HepG2 (cell line): Measurements from ENCODE around the gene SSX2IP. TPM values are rescaled to one million over a fixed set of nuclear protein-coding genes. Genes with fewer than 3 reads are reported as not detected.

Experiments used
- ATAC-seq: fragments of 200-7000 bp; cut with Tn5 transposase; 3 replicates; pipeline ENCODE4 v1.9.1; 2020; ENCODE audit warnings: mild to moderate bottlenecking, moderate library complexity
- BruUV-seq: library from RNA; stranded (reverse); fragments of 400-500 nt; replicated peaks from 2 replicates; lab custom pipeline; 2021; lab: Mats Ljungman, UMichigan
- CTCF ChIA-PET: fragments of 300-600 bp; formaldehyde crosslinking; extraction: SDS; loops from one replicate; lab custom pipeline; 2021; ENCODE audit warnings: low total read pairs, inconsistent platforms, low intra/inter-chr PET ratio; lab: Yijun Ruan, JAX
- POLR2A ChIA-PET: fragments of 350-600 bp; sonication (Branson Sonifier 250); formaldehyde crosslinking; loops from one replicate; lab custom pipeline; 2020; ENCODE audit warnings: antibody characterized with exemption, inconsistent platforms; lab: Yijun Ruan, JAX
- DNase-seq: peaks from one replicate; pipeline ENCODE4 v3.0.0-alpha.2; 2015; ENCODE audit warnings: low spot score
- FAIRE-seq: peaks from 3 replicates; lab custom pipeline; 2011; peaks lifted over from hg19 to GRCh38; lab: Jason Lieb, UNC
- H2AFZ ChIP-seq: one replicate; pipeline ENCODE4 v1.6.1; 2011; ENCODE audit warnings: low read length, inconsistent platforms
- H3K27ac ChIP-seq: fragments of 300-600 bp; 3 replicates; pipeline ENCODE4 v1.8.0; 2011; ENCODE audit warnings: mixed run types, mild to moderate bottlenecking, mixed read lengths, low read length, inconsistent platforms; ENCODE audit not compliant: insufficient read depth; ENCODE audit errors: extremely low read length
- H3K27me3 ChIP-seq, 2 experiments: fragments of 200-600 bp in 1 of 2; 2 replicates in 1 of 2; 3 replicates in 1 of 2; pipeline versions ENCODE4 v1.6.0 to v1.8.0; 2011; ENCODE audit warnings: low read length in 2 of 2, mild to moderate bottlenecking in 2 of 2, moderate library complexity in 2 of 2, inconsistent platforms in 1 of 2; ENCODE audit not compliant: insufficient read depth in 2 of 2, control insufficient read depth in 1 of 2
- H3K36me3 ChIP-seq, 2 experiments: fragments of 200-600 bp in 1 of 2; replicated peaks in 1 of 2; 2 replicates in 1 of 2; 3 replicates in 1 of 2; pipeline versions ENCODE4 v1.5.1 to v1.8.0; 2011; ENCODE audit warnings: low read length in 2 of 2, inconsistent platforms in 1 of 2; ENCODE audit not compliant: insufficient read depth in 2 of 2, control insufficient read depth in 1 of 2
- H3K4me1 ChIP-seq: 2 replicates; pipeline ENCODE4 v1.5.1; 2012; ENCODE audit warnings: low read length, inconsistent platforms; ENCODE audit not compliant: insufficient read depth
- H3K4me2 ChIP-seq: 2 replicates; pipeline ENCODE4 v1.6.0; 2011; ENCODE audit warnings: low read depth, low read length, inconsistent platforms
- H3K4me3 ChIP-seq, 3 experiments: fragments of 200-600 bp in 1 of 3; sonication (generic), shearing (Covaris generic) in 1 of 3; replicated peaks in 1 of 3; 2 replicates each; pipeline ENCODE4 v1.5.1; 2011 to 2016; ENCODE audit warnings: low read length in 3 of 3, inconsistent platforms in 2 of 3, low read depth in 2 of 3, mild to moderate bottlenecking in 2 of 3, control low read depth in 1 of 3, mixed read lengths in 1 of 3; ENCODE audit not compliant: insufficient read depth in 1 of 3
- H3K79me2 ChIP-seq: one replicate; pipeline ENCODE4 v1.6.1; 2011; ENCODE audit warnings: low read length, inconsistent platforms; ENCODE audit not compliant: insufficient read depth
- H3K9ac ChIP-seq: 2 replicates; pipeline ENCODE4 v1.6.0; 2011; ENCODE audit warnings: mild to moderate bottlenecking, low read depth, low read length, inconsistent platforms; ENCODE audit not compliant: insufficient read depth
- H3K9me3 ChIP-seq: 2 replicates; pipeline ENCODE4 v1.5.1; 2012; ENCODE audit warnings: mild to moderate bottlenecking, low read length
- H4K20me1 ChIP-seq: 2 replicates; pipeline ENCODE4 v1.6.0; 2011; ENCODE audit warnings: inconsistent platforms, mild to moderate bottlenecking, low read length, moderate library complexity; ENCODE audit not compliant: insufficient read depth
- CSRNP2 ChIP-seq: sonication (generic); formaldehyde crosslinking; conservative IDR thresholded peaks from 2 replicates; pipeline ENCODE4 v1.8.0; 2022; ENCODE audit warnings: low read depth, missing genetic modification reagents
- FOXK2 ChIP-seq: fragments of 450-650 bp; IDR thresholded peaks from 2 replicates; pipeline ENCODE4 v1.6.1; 2016
- GATA4 ChIP-seq: sonication (generic); IDR thresholded peaks from 2 replicates; pipeline ENCODE4 v1.6.1; 2016; ENCODE audit warnings: antibody characterized with exemption, low read depth, borderline replicate concordance
- NFKBIZ ChIP-seq: IDR thresholded peaks from 2 replicates; pipeline ENCODE4 v1.6.1; 2018; ENCODE audit warnings: missing genetic modification reagents, missing compliant biosample characterization
- ONECUT2 ChIP-seq: sonication (generic); formaldehyde crosslinking; IDR thresholded peaks from 2 replicates; pipeline ENCODE4 v1.4.0; 2020; ENCODE audit warnings: missing genetic modification reagents
- RBAK ChIP-seq: sonication (generic); formaldehyde crosslinking; IDR thresholded peaks from 2 replicates; pipeline ENCODE4 v1.5.1; 2020; ENCODE audit warnings: mild to moderate bottlenecking, missing genetic modification reagents
- ZBTB7A ChIP-seq: sonication (generic); formaldehyde crosslinking; IDR thresholded peaks from 2 replicates; pipeline ENCODE4 v1.8.0; 2022; ENCODE audit warnings: mild to moderate bottlenecking, missing genetic modification reagents
- ZIK1 ChIP-seq: sonication (generic); formaldehyde crosslinking; IDR thresholded peaks from 2 replicates; pipeline ENCODE4 v1.5.0; 2020; ENCODE audit warnings: mild to moderate bottlenecking, low read depth, missing genetic modification reagents, borderline replicate concordance
- ZNF276 ChIP-seq: sonication (generic); formaldehyde crosslinking; IDR thresholded peaks from 2 replicates; pipeline ENCODE4 v1.4.0; 2020; ENCODE audit warnings: mild to moderate bottlenecking, low read depth, missing genetic modification reagents
- ZNF296 ChIP-seq: sonication (generic); formaldehyde crosslinking; conservative IDR thresholded peaks from 2 replicates; pipeline ENCODE4 v1.5.0; 2020; ENCODE audit warnings: mild to moderate bottlenecking, missing genetic modification reagents
- ZNF615 ChIP-seq: sonication (generic); formaldehyde crosslinking; IDR thresholded peaks from 2 replicates; pipeline ENCODE4 v1.5.0; 2020; ENCODE audit warnings: mild to moderate bottlenecking, missing genetic modification reagents, borderline replicate concordance
- ZNF704 ChIP-seq: sonication (generic); formaldehyde crosslinking; IDR thresholded peaks from 2 replicates; pipeline ENCODE4 v1.8.1; 2023; ENCODE audit warnings: mild to moderate bottlenecking, inconsistent platforms, moderate library complexity, missing genetic modification reagents, borderline replicate concordance
- ZNF788 ChIP-seq: sonication (generic); formaldehyde crosslinking; IDR thresholded peaks from 2 replicates; pipeline ENCODE4 v1.5.0; 2020; ENCODE audit warnings: mild to moderate bottlenecking, missing genetic modification reagents, borderline replicate concordance
- ZSCAN20 ChIP-seq: sonication (generic); formaldehyde crosslinking; IDR thresholded peaks from 2 replicates; pipeline ENCODE4 v1.4.0; 2020; ENCODE audit warnings: missing genetic modification reagents, mild to moderate bottlenecking, borderline replicate concordance
- WGBS: methylation state at CpG from one replicate; pipeline ENCODE4 v1.1.6; 2017; ENCODE audit warnings: low lambda C conversion rate; 5-methylcytosine and 5-hydroxymethylcytosine counted together
- in situ Hi-C: cut with HindIII; loops from 2 replicates; pipeline ENCODE4 v1.10.0; 2017; ENCODE audit warnings: low pct_unique_long_range_greater_than_20kb; ENCODE audit not compliant: extremely low pct_ligation_motif_present
- intact Hi-C: fragments of 100-400 bp; cut with micrococcal nuclease; formaldehyde crosslinking; loops from one replicate; pipeline ENCODE4 v1.10.0; 2022; ENCODE audit not compliant: unreplicated experiment
- polyA plus RNA-seq, 8 experiments: library from polyadenylated mRNA; depleted of rRNA in 3 of 8; stranded (reverse) in 7 of 8; unstranded in 1 of 8; fragments of >200 nt; fragmentation: Illumina TruSeq in 4 of 8; extraction: Trizol in 4 of 8; gene quantifications; 2 replicates each; pipeline versions ENCODE4 v1.2.1 to v1.2.3, GENCODE V29; 2011 to 2016; ENCODE audit warnings: low read depth in 4 of 8, missing spikeins in 1 of 8, mixed read lengths in 1 of 8; ENCODE audit not compliant: insufficient read depth in 1 of 8
- total RNA-seq, 5 experiments: library from RNA; depleted of rRNA; stranded (reverse); fragments of >200 nt; fragmentation: Illumina TruSeq; extraction: Trizol; gene quantifications; 2 replicates each; pipeline ENCODE4 v1.2.3, GENCODE V29; 2016; ENCODE audit warnings: low read depth in 1 of 5

SSX2IP gene
- total and polyA plus RNA-seq, 2 of the 13 experiments (the other 11 are each of a cell fraction or from before 2014, with no cell fraction given), result 2.7 to 23.7 TPM

- ChIA-PET CTCF (no interaction called here), POLR2A (no interaction called here)
- FAIRE-seq, result no peak
- peaks cover 30% of the 10 kb centered on the region for H3K79me2 ChIP-seq
- H3K9me3 ChIP-seq, result no peaks in the 10 kb centered on the region
- H4K20me1 ChIP-seq, result no peaks in the 10 kb centered on the region
- intact Hi-C loops (no loop called here), in situ Hi-C loops (no loop called here)
- H2AFZ ChIP-seq, result no peak overlapping the region
- peaks cover 40% of the 10 kb centered on the region for H3K4me1 ChIP-seq
- no TSS peak for BruUV-seq
- WGBS, result 95% methylated on average over 5 of the region's 5 CpGs
- H3K27me3 ChIP-seq, result no peaks in the 10 kb centered on the region
- no peak overlapping the region for H3K9ac ChIP-seq
- H3K27ac ChIP-seq, result no peak overlapping the region
- no peak for TF ChIP-seq CSRNP2 (CRISPR knock-in tag)
- H3K4me3 ChIP-seq, result no peak overlapping the region
- ATAC-seq, result no peak
- DNase-seq, result no peak
- H3K36me3 ChIP-seq, result no peaks in the 10 kb centered on the region
- no peak overlapping the region for H3K4me2 ChIP-seq
These were observed 2.4 kb downstream of the SSX2IP start for GRCh38 chr1:84687714-84688462.

DNA sequence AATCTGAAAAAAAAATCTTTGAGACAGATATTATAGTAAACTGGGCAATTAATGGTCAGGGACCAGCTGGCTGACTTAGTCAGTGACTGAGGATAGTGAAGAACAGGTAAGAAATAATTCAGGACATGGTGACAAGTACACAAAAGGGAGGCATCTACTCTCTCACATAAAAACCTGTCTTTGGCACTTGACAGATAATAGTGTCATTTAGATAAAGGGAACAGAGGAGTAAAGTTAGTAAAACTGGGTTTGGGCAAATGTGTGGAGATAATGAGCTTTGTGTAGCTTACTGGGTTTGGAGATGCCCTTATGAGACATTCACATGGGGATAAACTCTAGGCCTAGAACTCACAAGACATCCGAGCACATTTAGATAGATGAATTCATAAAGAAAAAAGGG, 4.0 kb downstream of the SSX2IP start:
- H3K4me2 ChIP-seq, result no peak overlapping the region
- no peak overlapping the region for H2AFZ ChIP-seq
- no peaks in the 10 kb centered on the region for H3K9me3 ChIP-seq
- ATAC-seq, result no peak
- no TSS peak for BruUV-seq
- no peak overlapping the region for H3K4me3 ChIP-seq
- in situ Hi-C loops, result no loop called here
- CTCF ChIA-PET, result no interaction called here
- WGBS, result 90% methylated on average over 1 of the region's 1 CpG
- no peak for FAIRE-seq
- no peak overlapping the region for H3K9ac ChIP-seq
- intact Hi-C loops, result no loop called here
- peaks cover 24% of the 10 kb centered on the region for H3K4me1 ChIP-seq
- no peaks in the 10 kb centered on the region for H3K27me3 ChIP-seq
- peaks cover 30% of the 10 kb centered on the region for H3K79me2 ChIP-seq
- H3K27ac ChIP-seq, result no peak overlapping the region
- DNase-seq, result no peak
- H4K20me1 ChIP-seq, result no peaks in the 10 kb centered on the region
- POLR2A ChIA-PET, result no interaction called here
- H3K36me3 ChIP-seq, result no peaks in the 10 kb centered on the region
- no peak for TF ChIP-seq ZBTB7A
- TF ChIP-seq NFKBIZ, result no peak
- TF ChIP-seq ONECUT2 (CRISPR knock-in tag), result no peak
- no peak for TF ChIP-seq ZIK1 (CRISPR knock-in tag)
- no peak for TF ChIP-seq ZNF788 (CRISPR knock-in tag)
- no peak for TF ChIP-seq ZSCAN20 (CRISPR knock-in tag)
- TF ChIP-seq GATA4, result no peak
- no peak for TF ChIP-seq FOXK2
- no peak for TF ChIP-seq ZNF704 (CRISPR knock-in tag)
- TF ChIP-seq ZNF615, result no peak
- TF ChIP-seq RBAK (CRISPR knock-in tag), result no peak
- TF ChIP-seq ZNF296 (CRISPR knock-in tag), result no peak
- no peak for TF ChIP-seq ZNF276
